Stomach (tissue), 4 donors: ENCODE data around the gene PRDM16.

ENCODE experiments used
- POLR2A ChIP-seq, 4 donors: fragments of 450-650 bp; IDR thresholded peaks; one replicate each; pipeline ENCODE4 v1.6.1; 2016; ENCODE audit warnings: antibody characterized with exemption in 4 of 4, control low read depth in 2 of 4, mild to moderate bottlenecking in 1 of 4, moderate library complexity in 1 of 4
- TF ChIP-seq, protein P1 (sequence below), 7 experiments: fragments of 450-650 bp in 4 of 7; fragments of 200-600 bp in 3 of 7; sonication (generic) in 3 of 7; IDR thresholded peaks; one replicate each; pipeline ENCODE4 v1.5.1; 2016 to 2019; ENCODE audit warnings: antibody characterized with exemption in 7 of 7, control low read depth in 2 of 7, mild to moderate bottlenecking in 1 of 7

DNA sequence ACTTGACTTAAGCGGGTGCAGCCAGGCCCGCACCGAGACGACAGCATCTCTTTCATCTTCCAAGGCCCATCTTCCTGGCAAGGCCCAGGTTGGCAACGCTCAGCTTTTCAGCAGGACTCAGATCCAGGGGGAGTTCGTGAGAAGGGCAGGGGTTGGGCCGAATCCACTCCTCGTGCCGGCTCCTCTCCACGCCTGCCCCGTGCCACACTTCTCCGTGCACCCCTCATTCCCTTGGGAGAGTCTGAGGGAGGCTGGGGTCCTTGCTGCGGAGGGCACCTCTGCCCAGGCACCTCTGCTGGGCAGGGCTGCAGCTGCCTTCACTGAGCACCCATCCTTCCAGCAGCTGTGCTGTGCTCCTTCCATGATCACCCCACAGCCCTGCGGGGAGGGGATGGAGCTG, 22.3 kb downstream of the PRDM16 start:
- TF ChIP-seq, protein P1, sequence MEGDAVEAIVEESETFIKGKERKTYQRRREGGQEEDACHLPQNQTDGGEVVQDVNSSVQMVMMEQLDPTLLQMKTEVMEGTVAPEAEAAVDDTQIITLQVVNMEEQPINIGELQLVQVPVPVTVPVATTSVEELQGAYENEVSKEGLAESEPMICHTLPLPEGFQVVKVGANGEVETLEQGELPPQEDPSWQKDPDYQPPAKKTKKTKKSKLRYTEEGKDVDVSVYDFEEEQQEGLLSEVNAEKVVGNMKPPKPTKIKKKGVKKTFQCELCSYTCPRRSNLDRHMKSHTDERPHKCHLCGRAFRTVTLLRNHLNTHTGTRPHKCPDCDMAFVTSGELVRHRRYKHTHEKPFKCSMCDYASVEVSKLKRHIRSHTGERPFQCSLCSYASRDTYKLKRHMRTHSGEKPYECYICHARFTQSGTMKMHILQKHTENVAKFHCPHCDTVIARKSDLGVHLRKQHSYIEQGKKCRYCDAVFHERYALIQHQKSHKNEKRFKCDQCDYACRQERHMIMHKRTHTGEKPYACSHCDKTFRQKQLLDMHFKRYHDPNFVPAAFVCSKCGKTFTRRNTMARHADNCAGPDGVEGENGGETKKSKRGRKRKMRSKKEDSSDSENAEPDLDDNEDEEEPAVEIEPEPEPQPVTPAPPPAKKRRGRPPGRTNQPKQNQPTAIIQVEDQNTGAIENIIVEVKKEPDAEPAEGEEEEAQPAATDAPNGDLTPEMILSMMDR (IDR thresholded peaks at IDR 0.05): no peak
- TF ChIP-seq POLR2A (IDR thresholded peaks at IDR 0.05): no peak
